K562 (cell line): ENCODE data around the gene NEURL1. TPM values are rescaled to one million over a fixed set of nuclear protein-coding genes. Genes with fewer than 3 reads are reported as not detected.

ENCODE experiments used
- DACH1 ChIP-seq: fragments of 450-650 bp; IDR thresholded peaks from 2 replicates; pipeline ENCODE4 v1.6.1; 2018; ENCODE audit not compliant: partially characterized antibody
- KLF6 ChIP-seq: fragments of 250-450 bp; sonication (Bioruptor Pico); IDR thresholded peaks from 2 replicates; pipeline ENCODE4 v1.4.0; 2020; ENCODE audit warnings: mild to moderate bottlenecking, moderate library complexity, borderline replicate concordance
- NELFE ChIP-seq: IDR thresholded peaks from 2 replicates; pipeline ENCODE4 v1.6.1; 2011; ENCODE audit warnings: mild to moderate bottlenecking; ENCODE audit not compliant: insufficient read depth, insufficient read length
- NONO ChIP-seq, 2 experiments: fragments of 200-400 bp in 1 of 2; fragments of 450-650 bp in 1 of 2; formaldehyde crosslinking in 1 of 2; IDR thresholded peaks; 2 replicates each; pipeline ENCODE4 v1.6.1; 2017; ENCODE audit warnings: low read depth in 2 of 2, mild to moderate bottlenecking in 2 of 2, moderate library complexity in 2 of 2, low read length in 1 of 2
- PML ChIP-seq: IDR thresholded peaks from 2 replicates; pipeline ENCODE4 v1.6.1; 2012; ENCODE audit warnings: low read length, inconsistent platforms
- RBFOX2 ChIP-seq: fragments of 200-400 bp; formaldehyde crosslinking; IDR thresholded peaks from 2 replicates; pipeline ENCODE4 v1.6.1; 2017; ENCODE audit warnings: low read depth, mild to moderate bottlenecking, low read length, moderate library complexity
- STAT5A ChIP-seq: IDR thresholded peaks from 2 replicates; pipeline ENCODE4 v1.6.1; 2012; ENCODE audit warnings: low read length, inconsistent platforms, borderline replicate concordance
- STAT6 ChIP-seq: sonication (generic); formaldehyde crosslinking; IDR thresholded peaks from 2 replicates; pipeline ENCODE4 v1.8.1; 2023; ENCODE audit warnings: mild to moderate bottlenecking, missing genetic modification reagents
- TAL1 ChIP-seq: fragments of 450-650 bp; IDR thresholded peaks from 2 replicates; pipeline ENCODE4 v1.6.1; 2016; ENCODE audit warnings: mild to moderate bottlenecking
- ZBTB11 ChIP-seq, 3 experiments: fragments of 200-800 bp in 1 of 3; fragments of 250-450 bp in 1 of 3; fragments of 450-650 bp in 1 of 3; sonication (Bioruptor Pico) in 1 of 3; sonication (Bioruptor generic) in 1 of 3; formaldehyde crosslinking in 1 of 3; IDR thresholded peaks; 2 replicates each; pipeline versions ENCODE4 v1.6.1 to v1.8.0; 2016 to 2022; ENCODE audit warnings: mild to moderate bottlenecking in 2 of 3, missing genetic modification characterization in 2 of 3, missing compliant biosample characterization in 1 of 3, moderate library complexity in 1 of 3
- ZNF318 ChIP-seq, 2 experiments: fragments of 450-650 bp; IDR thresholded peaks; 2 replicates each; pipeline ENCODE4 v1.6.1; 2016; ENCODE audit warnings: mild to moderate bottlenecking in 2 of 2, borderline replicate concordance in 1 of 2, low read depth in 1 of 2, moderate library complexity in 1 of 2
- polyA plus RNA-seq, 8 experiments: library from polyadenylated mRNA; depleted of rRNA in 4 of 8; stranded (reverse) in 5 of 8; unstranded in 3 of 8; fragments of >200 nt; fragmentation: Nextera tagmentation in 2 of 8; fragmentation: Illumina TruSeq in 1 of 8; extraction: Ambion mirVana in 2 of 8; extraction: Trizol in 1 of 8; gene quantifications; 2 replicates each; pipeline versions ENCODE4 v1.2.1 to v1.2.3, GENCODE V29; 2011 to 2014; ENCODE audit warnings: inconsistent platforms in 1 of 8, missing spikeins in 1 of 8
- total RNA-seq, 7 experiments: library from RNA; depleted of rRNA in 6 of 7; stranded (reverse); fragments of >200 nt in 6 of 7; fragmentation: Illumina TruSeq in 2 of 7; extraction: Trizol in 2 of 7; gene quantifications; 2 replicates each; pipeline versions ENCODE4 v1.2.1 to v1.2.3, GENCODE V29; 2011 to 2021; ENCODE audit warnings: low replicate concordance in 1 of 7

NEURL1 gene
- total and polyA plus RNA-seq, 9 of the 15 experiments (the other 6 are each of a cell fraction or from before 2014, with no cell fraction given), result 0.01 to 0.45 (median 0.16) TPM; not detected in 5

GRCh38 chr10:103618575-103619423, 125.3 kb downstream of the NEURL1 start (continued):
- TF ChIP-seq STAT6 (no peak), RBFOX2 (0 out of 2 replicates have a peak, but pooled peaks have one; percentile 20), KLF6 (CRISPR knock-in tag) (peak; percentile 31; the same call in 1 of the 2 replicates), NELFE (no peak), TAL1 (peak; percentile 91), NONO (IDR thresholded peaks at IDR 0.05; ENCODE audit: low read depth in 2 of 2, low read length in 1 of 2) (peak in 1 of 2 experiments; percentile 24; a peak in 1 of 4 replicates), ZNF318 (IDR thresholded peaks at IDR 0.05; ENCODE audit: borderline replicate concordance in 1 of 2, low read depth in 1 of 2) (no peak), PML (peak; percentile 90), STAT5A (peak; percentile 87), DACH1 (no peak), ZBTB11 (CRISPR knock-in tag; IDR thresholded peaks at IDR 0.05) (peak in 1 of 3 experiments; percentile 81; a peak in 2 of 6 replicates)
